SK-N-MC (cell line): ENCODE measurements around the gene DHX15.

Experiments used
- EZH2 ChIP-seq: fragments of 200-600 bp; sonication (generic); IDR thresholded peaks from one replicate; pipeline ENCODE4 v1.6.1; 2017; ENCODE audit warnings: antibody characterized with exemption
- FOXP2 ChIP-seq: optimal IDR thresholded peaks from 2 replicates; pipeline ENCODE3; 2011; ENCODE audit warnings: mild to moderate bottlenecking, moderate library complexity; ENCODE audit not compliant: insufficient read depth; ENCODE audit errors: extremely low read length, control extremely low read depth
- POLR2AphosphoS5 ChIP-seq: IDR thresholded peaks from 2 replicates; pipeline ENCODE4 v1.6.1; 2012; ENCODE audit warnings: mild to moderate bottlenecking, low read depth, low read length, borderline replicate concordance

GRCh38 chr4:24529555-24529954, 54.8 kb downstream of the DHX15 start:
- TF ChIP-seq POLR2AphosphoS5 (no peak), EZH2 (no peak), FOXP2 (no peak)
